ACC112 (cell line): ENCODE measurements around the gene DPM2.

Experiments used
- H2AFZ ChIP-seq: fragments of 200-600 bp; sonication (generic); one replicate; pipeline ENCODE4 v1.6.0; 2017; ENCODE audit warnings: antibody characterized with exemption, low read length; ENCODE audit not compliant: unreplicated experiment
- H3K27ac ChIP-seq: fragments of 200-600 bp; sonication (generic); 2 replicates; pipeline ENCODE4 v1.5.1; 2014; ENCODE audit warnings: low read depth, mild to moderate bottlenecking, antibody characterized with exemption, low read length, moderate library complexity
- H3K27me3 ChIP-seq: fragments of 200-600 bp; sonication (generic); 2 replicates; pipeline ENCODE4 v1.6.1; 2014; ENCODE audit warnings: mild to moderate bottlenecking, antibody characterized with exemption, low read length, moderate library complexity, mixed read lengths; ENCODE audit not compliant: insufficient read depth
- H3K36me3 ChIP-seq: fragments of 200-600 bp; sonication (generic); 2 replicates; pipeline ENCODE4 v1.6.1; 2016; ENCODE audit warnings: mild to moderate bottlenecking, antibody characterized with exemption, low read length, moderate library complexity, mixed read lengths; ENCODE audit not compliant: insufficient read depth
- H3K4me1 ChIP-seq: fragments of 200-600 bp; sonication (generic); one replicate; pipeline ENCODE4 v1.6.1; 2016; ENCODE audit warnings: low read length, mixed read lengths; ENCODE audit not compliant: insufficient read depth, unreplicated experiment, control insufficient read depth
- H3K4me3 ChIP-seq: fragments of 200-600 bp; sonication (generic); 2 replicates; pipeline ENCODE4 v1.5.1; 2014; ENCODE audit warnings: mild to moderate bottlenecking, low read depth, low read length
- H3K79me2 ChIP-seq: fragments of 200-600 bp; sonication (generic); one replicate; pipeline ENCODE4 v1.6.0; 2016; ENCODE audit warnings: low read length; ENCODE audit not compliant: control insufficient read depth, unreplicated experiment, insufficient read depth

DPM2 gene

GRCh38 chr9:127979015-127979332 lies 41.3 kb upstream of the DPM2 start:
- Histone ChIP-seq H3K36me3 (no peaks in the 10 kb centered on the region), H3K27ac (no peak overlapping the region), H3K4me1 (peaks cover 41% of the 10 kb centered on the region), H3K4me3 (peak overlapping the region; percentile 87), H2AFZ (no peak overlapping the region), H3K79me2 (peaks cover 61% of the 10 kb centered on the region), H3K27me3 (no peaks in the 10 kb centered on the region)

GRCh38 chr9:127977884-127978647 lies 40.4 kb upstream of the DPM2 start:
- Histone ChIP-seq H3K27me3 (no peaks in the 10 kb centered on the region), H3K36me3 (no peaks in the 10 kb centered on the region), H3K4me3 (peak overlapping the region; percentile 53), H3K4me1 (peaks cover 41% of the 10 kb centered on the region), H2AFZ (no peak overlapping the region), H3K79me2 (peaks cover 70% of the 10 kb centered on the region), H3K27ac (peak overlapping the region; percentile 27; the same call in 1 of the 2 replicates)

GRCh38 chr9:127977009-127977883 lies 39.6 kb upstream of the DPM2 start:
- no peaks in the 10 kb centered on the region for H3K36me3 ChIP-seq

GRCh38 chr9:127976498-127976897 lies 38.8 kb upstream of the DPM2 start:
- H3K4me3 ChIP-seq: no peak overlapping the region
- H3K4me1 ChIP-seq: peaks cover 38% of the 10 kb centered on the region
- H3K27ac ChIP-seq: no peak overlapping the region
- no peaks in the 10 kb centered on the region for H3K27me3 ChIP-seq
- H3K36me3 ChIP-seq: no peaks in the 10 kb centered on the region
- H2AFZ ChIP-seq: no peak overlapping the region
- H3K79me2 ChIP-seq: peaks cover 85% of the 10 kb centered on the region

More at GRCh38 chr9:127977009-127977883, 39.6 kb upstream of the DPM2 start:
- Histone ChIP-seq H3K4me1 (peaks cover 41% of the 10 kb centered on the region), H3K27ac (peak overlapping the region; percentile 18; the same call in 1 of the 2 replicates), H2AFZ (no peak overlapping the region), H3K27me3 (no peaks in the 10 kb centered on the region), H3K4me3 (peak overlapping the region; percentile 53), H3K79me2 (peaks cover 78% of the 10 kb centered on the region)

- Histone ChIP-seq H3K79me2 (peaks cover 86% of the 10 kb centered on the region), H3K36me3 (no peaks in the 10 kb centered on the region), H3K27ac (no peak overlapping the region), H3K4me1 (peaks cover 35% of the 10 kb centered on the region), H2AFZ (no peak overlapping the region), H3K27me3 (no peaks in the 10 kb centered on the region), H3K4me3 (no peak overlapping the region)
These were observed 38.0 kb upstream of the DPM2 start for GRCh38 chr9:127975376-127976315.

- Histone ChIP-seq H2AFZ (no peak overlapping the region), H3K79me2 (peaks cover 81% of the 10 kb centered on the region), H3K27me3 (no peaks in the 10 kb centered on the region), H3K27ac (no peak overlapping the region), H3K4me1 (peaks cover 35% of the 10 kb centered on the region), H3K4me3 (no peak overlapping the region), H3K36me3 (no peaks in the 10 kb centered on the region)
These were observed 37.2 kb upstream of the DPM2 start for GRCh38 chr9:127974769-127975261.

- Histone ChIP-seq H3K27me3 (no peaks in the 10 kb centered on the region), H3K79me2 (peaks cover 74% of the 10 kb centered on the region), H3K27ac (no peak overlapping the region), H3K4me1 (peaks cover 41% of the 10 kb centered on the region), H3K36me3 (no peaks in the 10 kb centered on the region), H3K4me3 (no peak overlapping the region), H2AFZ (no peak overlapping the region)
These were observed 36.5 kb upstream of the DPM2 start for GRCh38 chr9:127974001-127974768.

GRCh38 chr9:127973169-127974000 lies 35.7 kb upstream of the DPM2 start:
- H3K27ac ChIP-seq: no peak overlapping the region
- peaks cover 49% of the 10 kb centered on the region for H3K4me1 ChIP-seq
- H3K36me3 ChIP-seq: no peaks in the 10 kb centered on the region

GRCh38 chr9:127972236-127972871 lies 34.7 kb upstream of the DPM2 start:
- H3K27ac ChIP-seq: no peak overlapping the region
- no peak overlapping the region for H2AFZ ChIP-seq
- H3K79me2 ChIP-seq: peaks cover 65% of the 10 kb centered on the region
- peaks cover 51% of the 10 kb centered on the region for H3K4me1 ChIP-seq
- H3K36me3 ChIP-seq: no peaks in the 10 kb centered on the region
- H3K27me3 ChIP-seq: no peaks in the 10 kb centered on the region
- H3K4me3 ChIP-seq: no peak overlapping the region

More at GRCh38 chr9:127973169-127974000, 35.7 kb upstream of the DPM2 start:
- peaks cover 69% of the 10 kb centered on the region for H3K79me2 ChIP-seq
- H2AFZ ChIP-seq: no peak overlapping the region
- no peak overlapping the region for H3K4me3 ChIP-seq
- no peaks in the 10 kb centered on the region for H3K27me3 ChIP-seq
